Measurements from ENCODE around the gene RFPL1. TPM values are rescaled to one million over a fixed set of nuclear protein-coding genes. Genes with fewer than 3 reads are reported as not detected.

The RFPL1 gene
- total RNA-seq, 1 donor = not detected

GRCh38 chr22:29481265-29482000 lies 43.0 kb downstream of the RFPL1 start:
- peak overlapping the region; percentile 52 for H3K4me3 ChIP-seq (ENCODE audit: low read depth, low read length)
- no peak for DNase-seq (ENCODE audit: low read depth)
- TF ChIP-seq CTCF (IDR thresholded peaks at IDR 0.05; ENCODE audit: insufficient read depth, low read length) = no peak

GRCh38 chr22:29482253-29482652 lies 43.9 kb downstream of the RFPL1 start:
- no peak for DNase-seq (ENCODE audit: low read depth)
- H3K4me3 ChIP-seq (ENCODE audit: low read depth, low read length) = no peak overlapping the region
- no peak for TF ChIP-seq CTCF (IDR thresholded peaks at IDR 0.05; ENCODE audit: insufficient read depth, low read length)

GRCh38 chr22:29482726-29483125 lies 44.3 kb downstream of the RFPL1 start:
- no peak for DNase-seq (ENCODE audit: low read depth)
- H3K4me3 ChIP-seq (ENCODE audit: low read depth, low read length) = no peak overlapping the region
- TF ChIP-seq CTCF (IDR thresholded peaks at IDR 0.05; ENCODE audit: insufficient read depth, low read length) = no peak

GRCh38 chr22:29483254-29483653 lies 44.9 kb downstream of the RFPL1 start:
- no peak for DNase-seq (ENCODE audit: low read depth)
- H3K4me3 ChIP-seq (ENCODE audit: low read depth, low read length) = no peak overlapping the region
- TF ChIP-seq CTCF (IDR thresholded peaks at IDR 0.05; ENCODE audit: insufficient read depth, low read length) = no peak

- no peak for TF ChIP-seq CTCF (IDR thresholded peaks at IDR 0.05; ENCODE audit: insufficient read depth, low read length)
- no peak for DNase-seq (ENCODE audit: low read depth)
- H3K4me3 ChIP-seq (ENCODE audit: low read depth, low read length) = no peak overlapping the region
Observed at GRCh38 chr22:29484642-29485041, 46.3 kb downstream of the RFPL1 start.

GRCh38 chr22:29485448-29485847 lies 47.1 kb downstream of the RFPL1 start:
- TF ChIP-seq CTCF (IDR thresholded peaks at IDR 0.05; ENCODE audit: insufficient read depth, low read length) = no peak
- no peak for DNase-seq (ENCODE audit: low read depth)
- no peak overlapping the region for H3K4me3 ChIP-seq (ENCODE audit: low read depth, low read length)

All from fibroblast of the aortic adventitia (primary cell).